ENCODE results near the gene LY6G5C. TPM values are rescaled to one million over a fixed set of nuclear protein-coding genes. Genes with fewer than 3 reads are reported as not detected.

LY6G5C gene
- total and polyA plus RNA-seq, 9 of the 15 experiments (the other 6 are each of a cell fraction or from before 2014, with no cell fraction given): 0.10 to 0.67 (median 0.46) TPM; not detected in 4

- TF ChIP-seq YY1 (IDR thresholded peaks at IDR 0.05; ENCODE audit: borderline replicate concordance in 1 of 3, control insufficient read depth in 1 of 3, extremely low read depth in 1 of 3, insufficient read depth in 3 of 3, insufficient read length in 1 of 3, insufficient replicate concordance in 2 of 3, low read depth in 1 of 3, low read length in 2 of 3): peak in 2 of 3 experiments; percentile 83 to 86
- peak; percentile 63; the same call in 1 of the 2 replicates for TF ChIP-seq PHF21A (IDR thresholded peaks at IDR 0.05; ENCODE audit: borderline replicate concordance, low read depth)
- no peak for TF ChIP-seq ZBTB49 (CRISPR knock-in tag; IDR thresholded peaks at IDR 0.05; ENCODE audit: borderline replicate concordance)
- TF ChIP-seq SFPQ (IDR thresholded peaks at IDR 0.05; ENCODE audit: low read depth, low read length): no peak
- no peak; the same call in 1 of the 2 replicates for TF ChIP-seq MIER1 (IDR thresholded peaks at IDR 0.05; ENCODE audit: low read depth)
- TF ChIP-seq CCNT2 (IDR thresholded peaks at IDR 0.05; ENCODE audit: borderline replicate concordance, extremely low read depth, insufficient read length, low read depth, low read length): peak; percentile 90
- no peak for TF ChIP-seq SMAD2 (IDR thresholded peaks at IDR 0.05; ENCODE audit: low read depth, low read length)
- peak; percentile 87 for TF ChIP-seq THAP12 (CRISPR knock-in tag; IDR thresholded peaks at IDR 0.05)
These were observed 22.2 kb upstream of the LY6G5C start, which contains the start of gene ABHD16A (continued) for GRCh38 chr6:31702819-31703716.
